ENCODE data around the gene SF3B2.
"Not testable (repeated sequence)": the region's sequence is repeated elsewhere in the genome, so short reads cannot be mapped to it uniquely, and the experiment has no call there.

Gene SF3B2

DNA sequence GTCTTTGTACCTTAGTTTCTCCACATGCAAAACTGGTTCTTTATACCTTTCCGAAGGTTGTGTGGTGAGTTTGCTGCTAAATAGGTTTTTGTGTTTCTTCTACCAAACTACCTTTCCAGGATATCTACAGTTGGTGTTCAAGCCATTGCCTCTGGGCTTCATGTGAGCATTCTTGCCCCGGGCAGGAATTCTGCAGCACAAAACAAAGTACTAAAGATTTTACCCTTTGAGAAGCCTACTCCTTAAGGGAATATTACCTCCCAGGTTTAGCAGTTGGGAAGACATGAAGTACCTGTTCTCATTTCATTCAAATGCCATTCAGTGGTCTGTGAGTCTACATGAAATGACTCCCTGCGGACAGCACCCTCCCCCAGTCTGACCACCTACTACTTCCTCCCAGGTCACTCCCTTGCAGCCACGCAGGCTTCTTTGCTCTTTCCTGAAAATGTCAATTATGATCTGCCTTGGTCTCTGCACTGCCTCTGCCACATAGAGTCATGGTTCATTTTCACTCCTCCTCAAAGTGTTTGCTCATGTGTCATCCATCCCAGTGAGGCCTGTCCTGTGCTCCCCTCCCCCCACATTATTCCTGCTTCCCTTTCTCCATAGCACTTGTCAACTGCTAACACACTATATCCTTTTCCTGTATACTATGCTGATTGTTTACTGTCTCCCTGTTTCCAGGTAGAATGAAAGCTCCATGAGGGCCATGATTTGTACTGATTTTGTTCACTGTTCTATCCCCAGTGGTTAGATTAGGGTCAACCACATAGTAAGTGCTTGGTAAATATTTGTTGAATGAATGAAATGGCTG, 54.8 kb downstream of the SF3B2 start:
- no peak for DNase-seq (ENCODE audit: low spot score)

DNA sequence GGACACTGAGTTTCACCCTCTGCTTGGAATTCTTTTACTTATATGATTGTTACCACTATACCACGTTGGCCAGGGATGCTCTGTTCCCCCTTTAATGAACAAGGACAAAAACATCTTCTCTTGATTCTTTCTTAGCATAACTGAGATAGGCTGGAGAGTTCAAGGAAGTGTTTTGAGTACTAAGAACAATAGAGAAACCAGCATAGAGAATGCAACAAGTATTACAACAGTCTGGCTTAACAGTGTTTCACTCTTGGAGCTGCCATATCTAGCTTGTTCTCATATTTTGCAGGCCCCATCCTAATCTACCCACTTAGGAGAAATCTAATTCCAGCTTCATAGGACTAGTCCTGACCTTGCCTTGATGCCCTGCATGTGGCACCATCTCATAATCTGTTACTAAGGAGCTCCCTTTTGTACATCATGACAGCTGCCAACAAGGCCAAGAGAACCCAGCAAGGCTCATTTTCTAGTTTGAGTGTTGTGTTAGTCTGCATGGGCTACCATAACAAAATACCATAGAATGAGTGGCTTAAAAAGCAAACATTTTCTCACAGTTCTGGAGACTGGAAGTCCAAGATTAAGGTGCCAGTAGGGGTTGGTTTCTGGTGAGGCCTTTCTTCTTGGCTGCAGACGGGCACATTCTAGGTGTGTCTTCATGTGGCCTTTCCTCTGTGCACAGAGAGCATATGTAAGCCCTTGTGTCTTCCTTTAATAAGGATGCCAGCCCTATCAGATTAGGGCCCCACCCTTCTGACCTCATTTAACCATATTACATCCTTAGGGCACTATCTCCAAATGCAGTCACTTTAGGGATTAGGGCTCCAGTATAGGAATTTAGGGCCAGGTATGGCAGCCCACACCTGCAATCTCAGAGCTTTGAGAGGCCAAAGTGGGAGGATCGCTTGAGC, 55.7 kb downstream of the SF3B2 start:
- DNase-seq (ENCODE audit: low spot score): no peak

DNA sequence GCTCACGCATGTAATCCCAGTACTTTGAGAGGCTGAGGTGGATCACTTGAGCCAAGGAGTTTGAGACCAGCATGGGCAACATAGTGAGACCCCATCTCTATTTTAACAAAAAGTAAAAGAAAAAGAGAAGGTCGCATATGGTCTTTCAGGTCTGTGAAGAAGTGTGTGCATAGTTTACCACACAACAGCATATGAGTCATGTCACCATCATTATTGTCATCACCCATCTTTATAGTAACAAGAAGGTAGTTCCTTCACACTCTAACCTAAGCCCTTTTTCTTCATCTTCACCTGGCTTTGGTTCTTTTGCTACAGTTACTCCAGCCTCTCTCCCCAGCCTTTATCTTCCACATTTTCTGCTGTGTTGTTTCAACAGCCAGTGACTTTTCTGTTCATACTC, 57.1 kb downstream of the SF3B2 start:
- no peak for DNase-seq (ENCODE audit: low spot score)

DNA sequence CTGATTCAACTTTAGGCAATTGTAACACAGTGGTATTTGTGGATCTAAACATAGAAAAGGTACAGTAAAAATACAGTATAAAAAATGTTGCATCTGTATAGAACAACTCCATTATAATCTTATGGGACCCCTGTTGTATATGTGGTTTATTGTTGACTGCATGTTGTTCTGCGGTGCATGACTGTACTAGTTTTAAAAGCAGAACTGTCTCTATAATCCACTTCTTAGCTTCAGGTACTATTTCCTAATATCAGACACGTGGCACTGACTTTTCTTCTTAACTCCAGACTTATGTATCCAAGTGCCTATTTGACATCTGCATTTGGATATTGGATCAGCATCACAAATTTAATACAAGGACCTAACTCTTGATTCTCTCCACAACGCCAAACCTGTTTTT, 59.0 kb downstream of the SF3B2 start:
- DNase-seq (ENCODE audit: low spot score): no peak

DNA sequence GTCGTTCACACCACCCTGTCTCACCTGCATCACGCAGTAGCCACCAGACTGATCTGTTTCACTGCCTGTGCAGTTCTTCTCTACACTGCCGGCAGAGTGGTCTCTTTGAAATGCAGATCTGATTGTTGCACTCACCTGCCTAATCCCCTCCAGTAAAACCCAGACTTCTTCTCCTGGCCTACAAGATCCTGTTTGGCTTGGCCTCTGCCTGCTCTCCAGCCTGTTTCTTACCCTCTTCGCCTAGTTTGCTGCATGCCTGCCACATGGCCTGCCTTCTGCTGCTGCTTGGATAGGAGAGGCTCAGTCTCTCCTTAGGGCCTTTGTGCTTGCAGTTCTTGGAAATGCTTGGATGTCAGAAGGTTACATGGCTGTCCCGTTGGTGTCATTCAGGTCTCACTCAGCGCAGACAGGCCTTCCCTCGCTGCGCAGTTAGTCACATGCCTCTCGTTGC, 59.9 kb downstream of the SF3B2 start:
- DNase-seq (ENCODE audit: low spot score): no peak

DNA sequence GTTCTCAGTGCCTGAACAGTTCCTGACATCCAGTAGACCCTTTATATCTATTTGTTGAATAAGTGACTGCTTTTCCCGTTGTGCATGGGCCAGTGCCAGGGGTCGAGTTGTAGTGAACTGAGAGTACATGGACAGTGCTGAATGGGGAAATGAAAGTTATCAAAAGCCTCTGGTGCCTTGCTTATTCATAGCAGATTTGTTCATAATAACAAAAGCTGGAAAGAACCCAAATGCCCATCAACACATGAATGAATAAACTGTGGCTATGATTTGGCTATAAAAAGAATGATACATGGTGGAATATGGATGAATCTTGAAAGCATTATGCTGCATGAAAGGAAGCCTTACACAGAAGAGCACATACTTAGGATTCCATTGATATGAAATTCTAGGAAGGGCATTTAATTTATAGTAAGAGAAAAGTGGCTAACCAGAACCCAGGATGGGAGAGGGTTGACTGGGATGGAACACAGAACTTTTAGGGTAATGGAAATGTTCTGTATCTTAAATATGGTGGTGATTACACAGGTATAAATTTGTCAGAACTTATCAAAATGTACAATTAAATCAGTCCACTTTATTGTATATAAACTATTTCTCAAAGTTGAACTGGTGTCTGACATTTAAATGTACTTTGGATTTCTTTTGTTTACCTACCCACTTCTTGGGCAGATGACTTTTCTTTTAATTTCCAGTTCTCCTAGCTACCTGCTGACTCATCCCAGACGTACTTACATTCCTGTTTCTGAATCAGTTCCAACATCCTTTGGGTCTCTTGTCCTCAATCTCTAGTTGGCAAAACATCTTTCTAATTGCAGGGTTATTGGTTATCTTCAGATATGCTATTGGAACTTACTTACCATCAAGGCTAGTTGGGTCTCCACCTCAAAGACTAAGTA, 60.7 kb downstream of the SF3B2 start:
- peak; percentile 46 for DNase-seq (ENCODE audit: low spot score)

DNA sequence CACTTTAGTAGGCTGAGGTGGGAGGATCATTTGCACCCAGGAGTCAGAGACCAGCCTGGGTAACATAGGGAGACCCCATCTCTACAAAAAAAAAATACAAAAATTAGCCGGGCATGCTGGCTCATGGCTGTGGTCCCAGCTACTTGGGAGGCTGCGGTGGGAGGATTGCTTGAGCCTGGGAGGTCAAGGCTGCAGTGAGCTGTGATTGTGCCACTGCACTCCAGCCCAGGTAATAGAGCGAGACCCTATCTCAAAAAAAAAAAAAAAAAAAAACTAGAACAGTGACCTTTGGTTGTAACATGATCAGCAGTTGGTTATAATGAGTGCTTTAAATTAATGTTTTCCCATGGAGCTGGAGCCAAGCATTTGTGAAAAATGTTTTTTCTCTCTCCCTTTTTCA, 62.8 kb downstream of the SF3B2 start:
- DNase-seq (ENCODE audit: low spot score): not testable (repeated sequence)

DNA sequence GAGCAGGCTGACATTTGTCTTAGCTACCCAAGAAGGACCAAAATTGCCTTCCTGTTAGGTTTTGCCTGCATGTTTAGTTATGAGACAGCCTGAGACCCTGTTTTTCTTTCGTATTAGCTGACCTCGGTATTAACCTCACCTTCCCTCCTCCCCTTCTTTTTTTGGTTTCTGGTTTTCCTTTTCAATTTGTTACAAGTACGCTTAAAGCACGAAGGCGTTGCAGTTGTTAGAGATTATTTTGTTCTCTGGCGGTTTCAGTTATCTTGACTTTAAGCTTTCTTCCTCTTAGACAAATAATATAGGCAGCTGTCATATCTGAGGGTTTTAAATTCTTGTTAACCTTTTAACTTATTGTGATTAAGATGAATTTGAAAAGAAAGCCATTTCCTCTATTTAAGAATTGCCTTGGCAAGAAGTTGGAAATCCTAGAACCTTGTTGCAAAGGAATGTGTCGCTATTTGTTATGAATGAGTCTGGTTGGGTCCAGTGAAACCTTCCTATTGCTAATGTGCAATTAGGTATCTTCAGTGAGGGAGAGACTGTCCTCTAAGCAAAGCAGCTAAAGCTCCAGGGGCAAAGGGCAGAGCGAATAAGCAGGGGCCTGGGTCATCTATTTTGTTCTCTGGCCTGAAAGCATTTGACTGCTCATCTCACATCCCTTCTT, 63.6 kb downstream of the SF3B2 start:
- no peak for DNase-seq (ENCODE audit: low spot score)

DNA sequence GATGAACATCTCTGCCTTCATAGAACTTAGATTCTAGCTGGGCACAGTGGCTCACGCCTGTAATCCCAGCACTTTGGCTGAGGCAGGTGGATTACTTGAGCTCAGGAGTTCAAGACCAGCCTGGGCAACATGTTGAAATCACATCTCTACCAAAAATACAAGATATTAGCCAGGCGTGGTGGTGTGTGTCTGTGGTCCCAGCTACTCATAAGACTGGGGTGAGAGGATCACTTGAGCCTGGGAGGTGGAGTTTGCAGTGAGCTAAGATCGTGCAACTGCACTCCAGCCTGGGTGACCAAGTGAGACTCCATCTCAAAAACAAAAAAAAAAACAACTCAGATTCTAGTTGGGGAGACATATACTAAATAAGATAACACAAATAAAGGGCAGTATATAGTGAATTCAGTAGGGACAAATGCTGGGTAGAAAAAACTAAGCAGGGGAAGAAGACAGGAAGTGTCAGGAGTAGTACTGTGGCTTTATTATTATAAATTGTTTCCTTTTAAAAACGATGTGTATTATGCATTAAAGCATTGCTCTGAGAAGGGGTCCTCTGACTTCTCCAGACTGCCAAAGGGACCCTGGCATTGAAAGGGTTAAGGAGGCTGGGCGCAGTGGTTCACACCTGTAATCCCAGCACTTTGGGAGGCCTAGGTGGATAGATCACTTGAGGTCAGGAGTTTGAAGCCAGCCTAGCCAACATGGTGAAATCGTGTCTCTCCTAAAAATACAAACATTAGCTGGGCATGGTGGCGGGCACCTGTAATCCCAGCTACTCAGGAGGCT, 64.6 kb downstream of the SF3B2 start:
- no peak for DNase-seq (ENCODE audit: low spot score)

DNA sequence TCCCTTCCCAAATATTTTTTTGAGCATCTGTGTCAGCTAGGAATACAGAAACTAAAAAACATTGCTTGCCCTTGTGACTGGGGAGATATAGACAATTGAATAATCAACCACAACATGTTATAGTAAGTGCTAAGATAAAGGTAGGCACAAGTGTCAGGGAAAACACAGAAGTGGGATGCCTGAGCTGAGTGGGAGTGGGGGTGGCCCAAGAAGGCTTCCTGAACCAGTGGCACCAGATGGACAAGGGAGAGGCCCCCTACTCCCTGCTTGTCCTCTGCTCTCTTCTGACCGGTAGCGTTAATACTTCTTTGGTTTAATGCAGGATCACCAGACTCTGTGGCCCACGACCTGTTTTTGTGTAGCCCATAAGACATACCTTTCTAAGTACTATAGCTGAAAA, 66.7 kb downstream of the SF3B2 start:
- no peak for DNase-seq (ENCODE audit: low spot score)
